Breast epithelium (tissue), 3 donors: Measurements from ENCODE around the gene DOCK9.

Source experiments
- CTCF ChIP-seq, 3 donors: fragments of 450-650 bp; IDR thresholded peaks; one replicate each; pipeline ENCODE4 v1.5.1; 2016 to 2017; ENCODE audit warnings: antibody characterized with exemption in 3 of 3, mild to moderate bottlenecking in 3 of 3, moderate library complexity in 3 of 3
- POLR2A ChIP-seq: fragments of 450-650 bp; IDR thresholded peaks from one replicate; pipeline ENCODE4 v1.6.1; 2016; ENCODE audit warnings: antibody characterized with exemption, mild to moderate bottlenecking, moderate library complexity
- POLR2AphosphoS5 ChIP-seq, 3 donors: sonication (generic); formaldehyde crosslinking; IDR thresholded peaks; one replicate each; pipeline ENCODE4 v1.6.1; 2017; ENCODE audit warnings: antibody characterized with exemption in 3 of 3

- TF ChIP-seq CTCF (IDR thresholded peaks at IDR 0.05) (no peak), POLR2A (no peak), POLR2AphosphoS5 (IDR thresholded peaks at IDR 0.05) (no peak)
Observed at GRCh38 chr13:98820300-98820699, 157.6 kb downstream of the DOCK9 start.
